CD4-positive, alpha-beta T cell treated with Interleukin-12 subunit alpha and Interleukin-12 subunit beta, for 1 hour (primary cell): ENCODE measurements around the gene SMPD1.
"Not testable (repeated sequence)": the region's sequence is repeated elsewhere in the genome, so short reads cannot be mapped to it uniquely, and the experiment has no call there.

Experiments used
- DNase-seq: peaks from one replicate; pipeline ENCODE4 v3.0.0-alpha.2; 2020

Gene SMPD1

GRCh38 chr11:6390718-6391469, 620 bp downstream of the SMPD1 start:
- no peak for DNase-seq

GRCh38 chr11:6391537-6392134, 1.4 kb downstream of the SMPD1 start:
- DNase-seq: no peak

GRCh38 chr11:6392251-6392650, 2.0 kb downstream of the SMPD1 start:
- DNase-seq: not testable (repeated sequence)

- DNase-seq: no peak
Observed at GRCh38 chr11:6393989-6394670, 3.9 kb downstream of the SMPD1 start.

- no peak for DNase-seq
Observed at GRCh38 chr11:6395470-6396060, 5.3 kb downstream of the SMPD1 start.

GRCh38 chr11:6397156-6397555, 6.9 kb downstream of the SMPD1 start:
- no peak for DNase-seq

- no peak for DNase-seq
Observed at GRCh38 chr11:6397636-6398035, 7.4 kb downstream of the SMPD1 start.

GRCh38 chr11:6400431-6401345, 10.4 kb downstream of the SMPD1 start:
- no peak for DNase-seq

- no peak for DNase-seq
Observed at GRCh38 chr11:6401464-6401863, 11.2 kb downstream of the SMPD1 start.

GRCh38 chr11:6402061-6402470, 11.8 kb downstream of the SMPD1 start:
- DNase-seq: no peak

- DNase-seq: peak; percentile 84
Observed at GRCh38 chr11:6402561-6402981, 12.3 kb downstream of the SMPD1 start.

GRCh38 chr11:6403539-6403938, 13.3 kb downstream of the SMPD1 start:
- DNase-seq: no peak

GRCh38 chr11:6404342-6405051, 14.2 kb downstream of the SMPD1 start:
- DNase-seq: peak; percentile 24

GRCh38 chr11:6405052-6405667, 14.9 kb downstream of the SMPD1 start:
- no peak for DNase-seq

- no peak for DNase-seq
Observed at GRCh38 chr11:6405846-6406245, 15.6 kb downstream of the SMPD1 start.

- DNase-seq: no peak
Observed at GRCh38 chr11:6406370-6406769, 16.1 kb downstream of the SMPD1 start.

GRCh38 chr11:6410695-6411430, 20.6 kb downstream of the SMPD1 start:
- no peak for DNase-seq

- no peak for DNase-seq
Observed at GRCh38 chr11:6411594-6412031, 21.3 kb downstream of the SMPD1 start.

- peak; percentile 63 for DNase-seq
Observed at GRCh38 chr11:6413791-6414201, 23.5 kb downstream of the SMPD1 start.

- no peak for DNase-seq
Observed at GRCh38 chr11:6414874-6415328, 24.6 kb downstream of the SMPD1 start.
